Heart right ventricle (tissue), 16 donors: ENCODE data around the gene UIMC1. TPM values are rescaled to one million over a fixed set of nuclear protein-coding genes. Genes with fewer than 3 reads are reported as not detected.
A peak's percentile ranks its signal among the peaks of the same experiment; 100 is the strongest.
"Not testable (repeated sequence)": the region's sequence is repeated elsewhere in the genome, so short reads cannot be mapped to it uniquely, and the experiment has no call there.

Experiments used
- ATAC-seq, 8 donors: fragments of 200-7000 bp; cut with Tn5 transposase; one replicate each; pipeline ENCODE4 v1.9.1; 2020; ENCODE audit warnings: mild to moderate bottlenecking in 8 of 8, moderate library complexity in 8 of 8, moderate number of reproducible peaks in 1 of 8
- DNase-seq, 2 donors: peaks; one replicate each; pipeline ENCODE4 v3.0.0-alpha.2; 2020
- H3K27ac ChIP-seq, 10 donors: fragments of 200-600 bp; sonication (generic) in 2 of 10; one replicate each; pipeline versions ENCODE4 v1.5.0 to v1.8.0; 2020 to 2022; ENCODE audit warnings: mild to moderate bottlenecking in 3 of 10
- H3K27me3 ChIP-seq, 7 donors: fragments of 200-600 bp; one replicate each; pipeline ENCODE4 v1.8.0; 2021 to 2022; ENCODE audit warnings: mild to moderate bottlenecking in 2 of 7
- H3K36me3 ChIP-seq, 9 donors: fragments of 200-600 bp; sonication (generic) in 1 of 9; one replicate each; pipeline versions ENCODE4 v1.5.0 to v1.8.0; 2020 to 2022; ENCODE audit warnings: mild to moderate bottlenecking in 2 of 9
- H3K4me1 ChIP-seq, 9 donors: fragments of 200-600 bp; sonication (generic) in 1 of 9; one replicate each; pipeline versions ENCODE4 v1.5.0 to v1.8.0; 2020 to 2022; ENCODE audit warnings: mild to moderate bottlenecking in 4 of 9
- H3K4me3 ChIP-seq, 10 donors: fragments of 200-600 bp; sonication (generic) in 2 of 10; one replicate each; pipeline versions ENCODE4 v1.5.0 to v1.8.0; 2020 to 2022; ENCODE audit warnings: mild to moderate bottlenecking in 7 of 10, moderate library complexity in 2 of 10
- H3K9me3 ChIP-seq, 11 donors: fragments of 200-600 bp in 10 of 11; sonication (generic) in 2 of 11; one replicate each; pipeline versions ENCODE4 v1.5.0 to v1.8.0; 2013 to 2022; ENCODE audit warnings: mild to moderate bottlenecking in 2 of 11, control low read depth in 1 of 11, moderate library complexity in 1 of 11
- WGBS, 2 donors: extraction: QIAGEN DNeasy Blood & Tissue Kit; methylation state at CpG; one replicate each; pipeline ENCODE4 v1.1.7; 2013; ENCODE audit warnings: inconsistent platforms in 1 of 2; 5-methylcytosine and 5-hydroxymethylcytosine counted together
- intact Hi-C, 10 donors: fragments of 100-400 bp; cut with DNase I; formaldehyde crosslinking; loops; one replicate each; pipeline versions ENCODE4 v1.11.1 to v1.14.2; 2022
- long read RNA-seq, 3 donors: library from polyadenylated mRNA; unstranded; transcript quantifications; one replicate each; pipeline ENCODE4 v2.0.0, GENCODE V29; 2020 to 2021
- polyA plus RNA-seq, 2 donors: library from polyadenylated mRNA; stranded (reverse); fragments of 200-250 nt; gene quantifications; one replicate each; pipeline ENCODE4 v1.2.3, GENCODE V29; 2013
- total RNA-seq, 10 donors: library from RNA; stranded (reverse); fragmentation: NEBNext Ultra II Directional in 3 of 10; extraction: Animal tissue kit (Norgen Biotek cat#: 25700) in 3 of 10; gene quantifications; one replicate each; pipeline versions ENCODE4 v1.2.1 to v1.2.4, GENCODE V29; 2021 to 2023
- TF ChIP-seq, protein P1 (sequence below), 9 donors: fragments of 200-600 bp; sonication (generic) in 2 of 9; IDR thresholded peaks; one replicate each; pipeline versions ENCODE4 v1.5.0 to v1.8.0; 2021 to 2022; ENCODE audit warnings: antibody characterized with exemption in 9 of 9, mild to moderate bottlenecking in 5 of 9, moderate library complexity in 1 of 9
- donor health status: Arrhythmogenic right ventricular cardiomyopathy.
- donor health status: ischemic (EF 13 %, LVEDD 7.1; RV severe dilation, severe dysfunction).
- donor health status: healthy with polysubstance abuse.
- donor health status: DM: no; HTN: yes; CAD: no.
- donor health status: DM: no; HTN: no; CAD: no.
- donor health status: ischemic (EF 25% LVEDD 6.9; RV normal size, moderate dysfunction).
- donor health status: ischemic (EF 25% LVEDD 5.7; RV mildly dilated, moderate dysfunction).
- donor health status: healthy.
- donor health status: DM: yes; HTN: yes; CAD: no.
- donor health status: Ischemic cardiomyopathy.
- donor health status: ischemic (EF 35%, LVEDD 5.7; RV mildly dilated, moderate dysfunction).
- donor health status: nonischemic (EF 11% LVEDD 7.7; RV severe dilation, severe dysfunction).
- donor health status: DM: yes; HTN: yes; CAD: no.
- donor health status: PGD.
- donor health status: ischemic (EF 29% LVEDD 5.4; RV normal size, mild dysfunction).
- donor health status: nonischemic (EF 23%, LVEDD 6.1; RV moderate dilation, normal function).

The UIMC1 gene
- total RNA-seq (10 to 100 TPM; 25.2 to 45.5 (median 36.8) TPM), polyA plus RNA-seq (10 to 100 TPM; 24.0 to 25.0 TPM)
- long read RNA-seq, donor 1, transcript UIMC1-212 (15 exons, 2,502 nt) = major isoform, 11 of 42 reads
- long read RNA-seq, donor 1, partial matches to known transcripts = 3 of 42 reads
- long read RNA-seq, donor 1, other reads (novel, unspliced or antisense) = 27 of 42 reads
- long read RNA-seq, donor 2, transcript UIMC1-212 (15 exons, 2,502 nt) = major isoform, 16 of 54 reads
- long read RNA-seq, donor 2, partial matches to known transcripts = 4 of 54 reads
- long read RNA-seq, donor 2, other reads (novel, unspliced or antisense) = 33 of 54 reads
- long read RNA-seq, donor 3, transcript UIMC1-212 (15 exons, 2,502 nt) = major isoform, 11 of 95 reads
- long read RNA-seq, donor 3, transcript UIMC1-201 (15 exons, 2,570 nt) = minor isoform, 5 of 95 reads
- long read RNA-seq, donor 3, partial matches to known transcripts = 6 of 95 reads
- long read RNA-seq, donor 3, other reads (novel, unspliced or antisense) = 73 of 95 reads

DNA sequence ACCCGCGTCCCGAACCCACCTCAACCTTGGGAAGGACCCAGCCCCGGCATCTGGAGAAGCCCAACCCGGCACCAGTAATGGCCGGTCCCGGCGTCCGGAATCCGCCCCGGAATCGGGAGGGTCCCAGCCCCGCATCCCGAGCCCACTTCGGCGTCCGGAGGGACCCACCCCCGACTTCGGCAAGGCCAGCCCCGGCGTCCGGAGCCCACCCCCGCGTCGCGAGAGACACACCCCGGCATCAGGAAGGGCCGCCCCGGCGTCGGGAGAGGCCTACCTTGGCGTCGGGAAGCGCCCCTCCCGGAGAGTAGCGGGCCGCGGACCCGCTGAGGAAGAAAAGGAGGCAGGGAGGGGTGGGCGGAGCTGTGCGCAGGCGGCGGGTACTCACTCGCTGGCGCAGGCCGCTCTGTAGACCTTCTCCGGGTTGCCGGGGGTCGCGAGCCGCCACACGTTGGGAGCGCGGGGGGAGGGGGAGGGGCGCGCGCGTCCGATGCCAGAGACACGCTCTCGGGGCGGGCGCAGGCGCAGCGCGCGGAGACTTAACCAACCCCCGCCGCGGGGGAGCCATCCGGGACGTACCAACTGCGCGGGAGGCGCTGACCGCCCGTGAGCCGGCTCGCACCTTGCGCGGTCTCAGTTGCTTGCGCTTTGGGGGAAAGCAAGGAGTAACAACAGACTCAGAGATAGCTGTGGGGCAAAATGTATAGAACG lies at the start of gene UIMC1:
Gene UIMC1, minus strand, starts transcription at position 515 of the 708 bp plus-strand sequence. CDS start 24,164 bp downstream, outside the sequence.
- intact Hi-C loops = no loop called here
- ATAC-seq (peak; percentile 90 to 95 (median 94)), DNase-seq (peak; percentile 89 to 92)
- TF ChIP-seq, protein P1, sequence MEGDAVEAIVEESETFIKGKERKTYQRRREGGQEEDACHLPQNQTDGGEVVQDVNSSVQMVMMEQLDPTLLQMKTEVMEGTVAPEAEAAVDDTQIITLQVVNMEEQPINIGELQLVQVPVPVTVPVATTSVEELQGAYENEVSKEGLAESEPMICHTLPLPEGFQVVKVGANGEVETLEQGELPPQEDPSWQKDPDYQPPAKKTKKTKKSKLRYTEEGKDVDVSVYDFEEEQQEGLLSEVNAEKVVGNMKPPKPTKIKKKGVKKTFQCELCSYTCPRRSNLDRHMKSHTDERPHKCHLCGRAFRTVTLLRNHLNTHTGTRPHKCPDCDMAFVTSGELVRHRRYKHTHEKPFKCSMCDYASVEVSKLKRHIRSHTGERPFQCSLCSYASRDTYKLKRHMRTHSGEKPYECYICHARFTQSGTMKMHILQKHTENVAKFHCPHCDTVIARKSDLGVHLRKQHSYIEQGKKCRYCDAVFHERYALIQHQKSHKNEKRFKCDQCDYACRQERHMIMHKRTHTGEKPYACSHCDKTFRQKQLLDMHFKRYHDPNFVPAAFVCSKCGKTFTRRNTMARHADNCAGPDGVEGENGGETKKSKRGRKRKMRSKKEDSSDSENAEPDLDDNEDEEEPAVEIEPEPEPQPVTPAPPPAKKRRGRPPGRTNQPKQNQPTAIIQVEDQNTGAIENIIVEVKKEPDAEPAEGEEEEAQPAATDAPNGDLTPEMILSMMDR (IDR thresholded peaks at IDR 0.05) = no peak
- Histone ChIP-seq H3K27ac (peak within 1 kb of the TSS; percentile 66 to 99 (median 97)), H3K4me3 (peak within 1 kb of the TSS; percentile 66 to 99 (median 92)), H3K4me1 (peaks cover 0 to 41% (median 25%) of the 10 kb centered on the region in 9 donors), H3K36me3 (no peaks in the 10 kb centered on the region), H3K9me3 (no peaks in the 10 kb centered on the region), H3K27me3 (no peaks in the 10 kb centered on the region)
- WGBS, 2 donors = 0% methylated on average over 83 of the region's 83 CpGs

DNA sequence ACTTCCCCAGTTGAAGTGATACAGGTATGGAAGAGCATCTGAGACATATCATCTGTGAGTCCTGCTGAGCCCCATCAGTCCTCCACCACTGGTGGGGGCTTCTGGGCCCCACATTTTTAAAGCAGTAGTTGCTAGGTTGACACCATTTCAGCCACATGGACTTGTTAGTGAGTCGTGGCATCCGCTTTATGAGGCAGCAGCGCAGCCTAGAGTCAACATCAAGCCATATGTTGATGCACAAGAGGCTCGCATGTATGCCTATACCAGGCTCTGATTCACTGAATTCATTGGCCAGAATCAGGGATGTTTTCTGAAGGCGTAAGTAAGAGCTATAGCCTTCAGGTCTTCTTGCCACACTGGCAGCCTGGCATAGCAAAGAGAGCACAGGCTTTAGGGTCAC lies 42.7 kb upstream of the UIMC1 start:
- Histone ChIP-seq H3K27me3 (no peaks in the 10 kb centered on the region), H3K4me1 (peaks cover 0 to 3% (median 0%) of the 10 kb centered on the region in 9 donors), H3K27ac (no peak overlapping the region), H3K36me3 (peaks cover 0 to 100% (median 29%) of the 10 kb centered on the region in 9 donors), H3K9me3 (no peaks in the 10 kb centered on the region), H3K4me3 (no peak overlapping the region)
- TF ChIP-seq, protein P1 (IDR thresholded peaks at IDR 0.05) = no peak
- DNase-seq = no peak
- intact Hi-C loops = no loop called here
- 93 to 97% methylated on average over 5 of the region's 5 CpGs for WGBS, 2 donors
- ATAC-seq = no peak

DNA sequence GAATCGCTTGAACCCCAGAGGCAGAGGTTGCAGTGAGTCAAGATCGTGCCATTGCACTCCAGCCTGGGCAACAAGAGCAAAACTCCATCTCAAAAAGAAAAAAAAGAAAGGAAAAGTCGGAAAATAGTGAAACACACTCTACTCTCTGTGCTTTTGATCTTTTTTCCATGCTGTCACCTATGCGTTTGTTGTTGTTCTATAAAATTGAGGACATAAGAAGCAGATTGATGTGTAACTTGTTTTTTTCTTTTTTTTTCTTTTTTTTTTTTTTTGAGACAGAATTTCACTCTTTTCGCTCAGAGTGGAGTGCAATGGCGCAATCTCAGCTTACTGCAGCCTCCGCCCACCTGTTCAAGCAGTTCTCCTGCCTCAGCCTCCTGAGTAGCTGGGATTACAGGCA lies 42.0 kb upstream of the UIMC1 start:
- H3K27me3 ChIP-seq, intact Hi-C loops, H3K4me3 ChIP-seq, ATAC-seq, H3K27ac ChIP-seq, DNase-seq, H3K9me3 ChIP-seq: not testable (repeated sequence)
- H3K36me3 ChIP-seq = peaks cover 0 to 100% (median 28%) of the 10 kb centered on the region in 9 donors
- peaks cover 0 to 10% (median 0%) of the 10 kb centered on the region in 9 donors for H3K4me1 ChIP-seq
- 97 to 98% methylated on average over 7 of the region's 7 CpGs for WGBS, 2 donors

DNA sequence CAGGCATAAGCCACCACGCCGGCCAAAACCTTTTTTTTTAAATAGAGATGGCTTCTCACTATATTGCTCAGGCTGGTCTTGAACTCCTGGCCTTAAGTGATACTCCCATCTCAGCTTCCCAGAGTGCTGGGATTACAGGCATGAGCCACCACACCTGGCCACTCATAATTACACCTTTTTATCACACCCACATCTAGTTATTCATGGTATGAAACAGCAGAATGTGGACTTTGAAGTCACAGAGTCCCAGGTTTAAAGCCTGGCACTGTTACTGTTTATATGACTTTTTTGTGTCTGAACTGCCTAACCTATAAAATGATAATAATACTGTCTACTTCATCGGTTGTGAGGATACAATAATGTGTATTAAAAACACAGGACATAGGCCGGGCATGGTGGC lies 39.1 kb upstream of the UIMC1 start:
- 94 to 98% methylated on average over 4 of the region's 4 CpGs for WGBS, 2 donors
- H3K27ac ChIP-seq = no peak overlapping the region
- H3K36me3 ChIP-seq = peaks cover 0 to 100% (median 31%) of the 10 kb centered on the region in 9 donors
- H3K9me3 ChIP-seq = no peaks in the 10 kb centered on the region
- H3K27me3 ChIP-seq = no peaks in the 10 kb centered on the region
- no peak overlapping the region for H3K4me3 ChIP-seq
- TF ChIP-seq, protein P1 (IDR thresholded peaks at IDR 0.05) = no peak
- DNase-seq (no peak), ATAC-seq (no peak)
- peaks cover 0 to 18% (median 0%) of the 10 kb centered on the region in 9 donors for H3K4me1 ChIP-seq
- intact Hi-C loops = no loop called here
